Esophagus muscularis mucosa (tissue), 4 donors: Measurements from ENCODE around the gene SNED1. TPM values are rescaled to one million over a fixed set of nuclear protein-coding genes. Genes with fewer than 3 reads are reported as not detected.

ENCODE experiments used
- DNase-seq: peaks from one replicate; pipeline ENCODE4 v3.0.0-alpha.2; 2017; ENCODE audit errors: extremely low spot score
- H3K27ac ChIP-seq, 4 donors: fragments of 200-600 bp; sonication (generic); replicated peaks in 1 of 4; 1 replicate in 3 of 4; 2 replicates in 1 of 4; pipeline ENCODE4 v1.5.1; 2016 to 2019; ENCODE audit warnings: mild to moderate bottlenecking in 1 of 4
- H3K27me3 ChIP-seq, 4 donors: fragments of 200-600 bp; sonication (generic); one replicate each; pipeline versions ENCODE4 v1.5.1 to v1.6.0; 2016 to 2019
- H3K36me3 ChIP-seq, 4 donors: fragments of 200-600 bp; sonication (generic); one replicate each; pipeline ENCODE4 v1.5.1; 2016 to 2019
- H3K4me1 ChIP-seq, 4 donors: fragments of 200-600 bp; sonication (generic); one replicate each; pipeline ENCODE4 v1.5.1; 2016 to 2019
- H3K4me3 ChIP-seq, 4 donors: fragments of 200-600 bp; sonication (generic); 1 replicate in 2 of 4; 2 replicates in 2 of 4; pipeline ENCODE4 v1.5.1; 2016 to 2019; ENCODE audit warnings: mild to moderate bottlenecking in 4 of 4, moderate library complexity in 1 of 4
- H3K9me3 ChIP-seq, 4 donors: fragments of 200-600 bp; sonication (generic); 1 replicate in 3 of 4; 2 replicates in 1 of 4; pipeline ENCODE4 v1.5.1; 2016 to 2019
- CTCF ChIP-seq, 3 experiments: fragments of 200-600 bp in 2 of 3; fragments of 450-650 bp in 1 of 3; sonication (generic) in 2 of 3; IDR thresholded peaks; one replicate each; pipeline ENCODE4 v1.5.1; 2017 to 2019; ENCODE audit warnings: antibody characterized with exemption in 3 of 3, mild to moderate bottlenecking in 2 of 3, moderate library complexity in 1 of 3
- EP300 ChIP-seq: sonication (generic); formaldehyde crosslinking; IDR thresholded peaks from one replicate; pipeline ENCODE4 v1.6.1; 2017; ENCODE audit warnings: antibody characterized with exemption
- POLR2A ChIP-seq: fragments of 450-650 bp; IDR thresholded peaks from one replicate; pipeline ENCODE4 v1.6.1; 2017; ENCODE audit warnings: antibody characterized with exemption, moderate library complexity, mild to moderate bottlenecking, low read depth
- POLR2AphosphoS5 ChIP-seq, 2 donors: sonication (generic); formaldehyde crosslinking; IDR thresholded peaks; one replicate each; pipeline ENCODE4 v1.6.1; 2017; ENCODE audit warnings: antibody characterized with exemption in 2 of 2
- WGBS: methylation state at CpG from one replicate; pipeline ENCODE4 v1.1.5; 2018; 5-methylcytosine and 5-hydroxymethylcytosine counted together
- intact Hi-C: fragments of 100-400 bp; cut with DNase I; formaldehyde crosslinking; loops from one replicate; pipeline ENCODE4 v1.15.1; 2023
- total RNA-seq, 4 donors: library from RNA; depleted of rRNA; stranded (reverse); fragments of >200 nt; gene quantifications; one replicate each; pipeline versions ENCODE4 v1.1.0 to v1.2.1, GENCODE V29; 2016

SNED1 gene
- total RNA-seq, 4 donors from 2014 or later, result 7.3 to 14.1 (median 11.6) TPM

- Histone ChIP-seq H3K36me3 (no peaks in the 10 kb centered on the region), H3K4me1 (no peaks in the 10 kb centered on the region), H3K27ac (no peak overlapping the region), H3K27me3 (no peaks in the 10 kb centered on the region), H3K4me3 (no peak overlapping the region), H3K9me3 (no peaks in the 10 kb centered on the region)
- intact Hi-C loops, result no loop called here
- DNase-seq, result no peak
- no peak for TF ChIP-seq EP300
- no peak for TF ChIP-seq POLR2AphosphoS5 (IDR thresholded peaks at IDR 0.05)
- 98% methylated on average over 2 of the region's 2 CpGs for WGBS
Measured at GRCh38 chr2:241120440-241120839, 122.0 kb downstream of the SNED1 start.

- H3K4me3 ChIP-seq, result no peak overlapping the region
- H3K36me3 ChIP-seq, result peaks cover 0 to under 1% (median 0%) of the 10 kb centered on the region in 4 donors
- H3K27ac ChIP-seq, result no peak overlapping the region
- H3K4me1 ChIP-seq, result no peaks in the 10 kb centered on the region
- H3K9me3 ChIP-seq, result no peaks in the 10 kb centered on the region
- intact Hi-C loops, result no loop called here
- H3K27me3 ChIP-seq, result no peaks in the 10 kb centered on the region
- no peak for TF ChIP-seq EP300
- TF ChIP-seq POLR2AphosphoS5 (IDR thresholded peaks at IDR 0.05), result no peak
- no peak for TF ChIP-seq POLR2A
- TF ChIP-seq CTCF (IDR thresholded peaks at IDR 0.05), result no peak
- no peak for DNase-seq
- whole genome bisulfite sequencing, result 94% methylated on average over 5 of the region's 5 CpGs
Measured at GRCh38 chr2:241121008-241121407, 122.6 kb downstream of the SNED1 start.

- Histone ChIP-seq H3K27ac (no peak overlapping the region), H3K36me3 (peaks cover 0 to 5% (median 0%) of the 10 kb centered on the region in 4 donors), H3K4me3 (no peak overlapping the region), H3K27me3 (no peaks in the 10 kb centered on the region), H3K9me3 (no peaks in the 10 kb centered on the region), H3K4me1 (no peaks in the 10 kb centered on the region)
- TF ChIP-seq POLR2AphosphoS5 (IDR thresholded peaks at IDR 0.05) (no peak), CTCF (IDR thresholded peaks at IDR 0.05) (no peak), EP300 (no peak), POLR2A (no peak)
- no peak for DNase-seq
- WGBS, result 84% methylated on average over 14 of the region's 19 CpGs
- intact Hi-C loops, result no loop called here
Measured at GRCh38 chr2:241122376-241123002, 124.1 kb downstream of the SNED1 start.

- H3K4me1 ChIP-seq, result no peaks in the 10 kb centered on the region
- 94% methylated on average over 16 of the region's 16 CpGs for WGBS
- H3K36me3 ChIP-seq, result peaks cover 0 to 5% (median 0%) of the 10 kb centered on the region in 4 donors
- TF ChIP-seq POLR2A (no peak), CTCF (IDR thresholded peaks at IDR 0.05) (no peak), POLR2AphosphoS5 (IDR thresholded peaks at IDR 0.05) (no peak), EP300 (no peak)
- no peak overlapping the region for H3K27ac ChIP-seq
- no peak for DNase-seq
- no peaks in the 10 kb centered on the region for H3K27me3 ChIP-seq
- intact Hi-C loops, result no loop called here
- no peaks in the 10 kb centered on the region for H3K9me3 ChIP-seq
- H3K4me3 ChIP-seq, result no peak overlapping the region
Measured at GRCh38 chr2:241123816-241124536, 125.6 kb downstream of the SNED1 start.

GRCh38 chr2:241125626-241126025 is 127.2 kb downstream of the SNED1 start:
- TF ChIP-seq POLR2AphosphoS5 (IDR thresholded peaks at IDR 0.05) (no peak), POLR2A (no peak), EP300 (no peak), CTCF (IDR thresholded peaks at IDR 0.05) (no peak)
- Histone ChIP-seq H3K4me3 (no peak overlapping the region), H3K27ac (no peak overlapping the region), H3K36me3 (peaks cover 0 to 5% (median 0%) of the 10 kb centered on the region in 4 donors), H3K27me3 (no peaks in the 10 kb centered on the region), H3K4me1 (no peaks in the 10 kb centered on the region), H3K9me3 (no peaks in the 10 kb centered on the region)
- WGBS, result 94% methylated on average over 10 of the region's 13 CpGs
- intact Hi-C loops, result no loop called here
- DNase-seq, result no peak
